ENCODE results near the gene SPTLC3.

GRCh38 chr20:13085275-13085674 is 76.5 kb downstream of the SPTLC3 start:
- TF ChIP-seq POLR2AphosphoS5 (IDR thresholded peaks at IDR 0.05; ENCODE audit: low read depth, low read length) (no peak), SIN3A (IDR thresholded peaks at IDR 0.05; ENCODE audit: borderline replicate concordance, insufficient read depth, low read length) (no peak), TAF1 (IDR thresholded peaks at IDR 0.05; ENCODE audit: borderline replicate concordance, insufficient read depth, low read length) (no peak), REST (IDR thresholded peaks at IDR 0.05; ENCODE audit: insufficient read depth in 1 of 2, low read depth in 2 of 2, low read length in 2 of 2) (no peak)

All from PFSK-1 (cell line).